Body of pancreas (tissue), 4 donors: ENCODE data around the gene ZPLD1.

Experiments
- CTCF ChIP-seq, 7 experiments: fragments of 450-650 bp in 4 of 7; fragments of 200-600 bp in 3 of 7; sonication (generic) in 3 of 7; IDR thresholded peaks; one replicate each; pipeline ENCODE4 v1.5.1; 2016 to 2019; ENCODE audit warnings: antibody characterized with exemption in 7 of 7
- POLR2A ChIP-seq, 3 donors: fragments of 450-650 bp; IDR thresholded peaks; one replicate each; pipeline ENCODE4 v1.6.1; 2016; ENCODE audit warnings: antibody characterized with exemption in 3 of 3, mild to moderate bottlenecking in 2 of 3

GRCh38 chr3:102390916-102391315, 43.9 kb upstream of the ZPLD1 start:
- TF ChIP-seq CTCF (IDR thresholded peaks at IDR 0.05) (no peak), POLR2A (IDR thresholded peaks at IDR 0.05) (no peak)
